Measurements from ENCODE around the gene VAV2.
A peak's percentile ranks its signal among the peaks of the same experiment; 100 is the strongest.

Gene VAV2

GRCh38 chr9:133935328-133936005 is 56.7 kb downstream of the VAV2 start:
- Histone ChIP-seq H3K36me3 (ENCODE audit: insufficient read depth, low read length) (peaks cover 14% of the 10 kb centered on the region), H3K4me1 (ENCODE audit: insufficient read depth, low read length) (no peaks in the 10 kb centered on the region), H3K9me3 (ENCODE audit: insufficient read depth, low read depth, low read length) (no peaks in the 10 kb centered on the region), H3K27ac (ENCODE audit: low read depth, low read length) (peak overlapping the region; percentile 18; the same call in 1 of the 2 replicates), H3K4me3 (ENCODE audit: low read length) (no peak overlapping the region), H3K9ac (ENCODE audit: low read depth, low read length) (no peak overlapping the region), H3K27me3 (ENCODE audit: insufficient read depth, low read length) (no peaks in the 10 kb centered on the region)
- 93% methylated on average over 27 of the region's 27 CpGs for WGBS

- H3K9ac ChIP-seq (ENCODE audit: low read depth, low read length): no peak overlapping the region
- no peaks in the 10 kb centered on the region for H3K27me3 ChIP-seq (ENCODE audit: insufficient read depth, low read length)
- no peak overlapping the region for H3K4me3 ChIP-seq (ENCODE audit: low read length)
- H3K9me3 ChIP-seq (ENCODE audit: insufficient read depth, low read depth, low read length): no peaks in the 10 kb centered on the region
- 95% methylated on average over 18 of the region's 19 CpGs for WGBS
- H3K27ac ChIP-seq (ENCODE audit: low read depth, low read length): no peak overlapping the region
- H3K4me1 ChIP-seq (ENCODE audit: insufficient read depth, low read length): no peaks in the 10 kb centered on the region
- H3K36me3 ChIP-seq (ENCODE audit: insufficient read depth, low read length): peaks cover 14% of the 10 kb centered on the region
These were observed 57.5 kb downstream of the VAV2 start for GRCh38 chr9:133934482-133935232.

DNA sequence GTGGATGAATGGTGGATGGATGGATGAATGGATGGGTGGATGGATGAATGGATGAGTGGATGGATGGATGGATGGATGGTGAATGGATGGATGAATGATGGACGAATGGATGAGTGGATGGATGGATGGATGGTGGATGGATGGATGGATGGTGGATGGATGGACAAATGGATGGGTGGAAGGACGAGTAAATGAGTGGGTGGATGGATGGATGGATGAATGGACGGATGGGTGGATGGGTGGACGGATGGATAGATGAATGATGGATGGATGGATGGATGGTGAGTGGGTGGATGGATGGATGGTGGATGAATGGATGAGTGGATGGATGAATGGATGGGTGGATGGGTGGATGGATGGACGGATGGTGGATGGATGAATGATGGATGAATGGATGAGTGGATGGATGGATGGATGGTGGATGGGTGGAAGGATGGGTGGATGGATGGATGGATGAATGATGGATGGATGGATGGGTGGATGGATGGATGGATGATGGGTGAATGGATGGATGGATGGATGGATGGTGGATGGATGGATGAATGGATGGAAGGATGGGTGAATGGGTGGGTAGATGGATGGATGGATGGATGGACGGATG is 58.6 kb downstream of the VAV2 start:
- H3K4me1 ChIP-seq (ENCODE audit: insufficient read depth, low read length): no peaks in the 10 kb centered on the region
- no peaks in the 10 kb centered on the region for H3K27me3 ChIP-seq (ENCODE audit: insufficient read depth, low read length)
- no peak overlapping the region for H3K9ac ChIP-seq (ENCODE audit: low read depth, low read length)
- no peak overlapping the region for H3K27ac ChIP-seq (ENCODE audit: low read depth, low read length)
- no peaks in the 10 kb centered on the region for H3K9me3 ChIP-seq (ENCODE audit: insufficient read depth, low read depth, low read length)
- 77% methylated on average over 6 of the region's 6 CpGs for WGBS
- no peak overlapping the region for H3K4me3 ChIP-seq (ENCODE audit: low read length)
- H3K36me3 ChIP-seq (ENCODE audit: insufficient read depth, low read length): peaks cover 14% of the 10 kb centered on the region

DNA sequence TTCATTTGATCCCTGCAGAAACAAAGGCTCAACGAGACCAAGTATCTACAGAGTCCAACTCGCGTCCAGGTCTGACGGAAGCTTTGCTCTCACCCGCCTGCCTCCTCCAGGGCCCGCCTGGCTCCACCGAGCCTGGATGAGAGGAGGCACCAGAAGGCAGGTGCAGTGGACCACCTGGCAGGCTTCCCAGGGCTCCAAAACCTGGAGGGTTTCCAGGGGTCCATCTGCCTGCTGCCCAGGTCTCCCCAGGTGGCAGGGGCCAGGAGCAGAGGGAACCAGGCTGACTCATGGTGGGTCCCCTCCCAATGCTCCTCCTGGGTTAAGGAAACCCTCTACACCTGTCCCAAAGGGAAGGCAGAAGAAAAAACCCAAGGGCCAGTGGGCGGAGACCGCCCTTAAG is 59.5 kb downstream of the VAV2 start:
- Histone ChIP-seq H3K27me3 (ENCODE audit: insufficient read depth, low read length) (no peaks in the 10 kb centered on the region), H3K36me3 (ENCODE audit: insufficient read depth, low read length) (peaks cover 14% of the 10 kb centered on the region), H3K9ac (ENCODE audit: low read depth, low read length) (no peak overlapping the region), H3K4me1 (ENCODE audit: insufficient read depth, low read length) (no peaks in the 10 kb centered on the region), H3K9me3 (ENCODE audit: insufficient read depth, low read depth, low read length) (no peaks in the 10 kb centered on the region), H3K27ac (ENCODE audit: low read depth, low read length) (no peak overlapping the region), H3K4me3 (ENCODE audit: low read length) (no peak overlapping the region)
- 83% methylated on average over 8 of the region's 9 CpGs for WGBS

- no peak overlapping the region for H3K27ac ChIP-seq (ENCODE audit: low read depth, low read length)
- peaks cover 10% of the 10 kb centered on the region for H3K36me3 ChIP-seq (ENCODE audit: insufficient read depth, low read length)
- no peaks in the 10 kb centered on the region for H3K4me1 ChIP-seq (ENCODE audit: insufficient read depth, low read length)
- 95% methylated on average over 15 of the region's 15 CpGs for WGBS
- H3K9me3 ChIP-seq (ENCODE audit: insufficient read depth, low read depth, low read length): no peaks in the 10 kb centered on the region
- H3K27me3 ChIP-seq (ENCODE audit: insufficient read depth, low read length): no peaks in the 10 kb centered on the region
- H3K4me3 ChIP-seq (ENCODE audit: low read length): no peak overlapping the region
- no peak overlapping the region for H3K9ac ChIP-seq (ENCODE audit: low read depth, low read length)
These were observed 59.9 kb downstream of the VAV2 start for GRCh38 chr9:133932181-133932580.

GRCh38 chr9:133930682-133931485 is 61.2 kb downstream of the VAV2 start:
- Histone ChIP-seq H3K9me3 (ENCODE audit: insufficient read depth, low read depth, low read length) (no peaks in the 10 kb centered on the region), H3K27me3 (ENCODE audit: insufficient read depth, low read length) (no peaks in the 10 kb centered on the region), H3K4me3 (ENCODE audit: low read length) (no peak overlapping the region), H3K4me1 (ENCODE audit: insufficient read depth, low read length) (no peaks in the 10 kb centered on the region), H3K36me3 (ENCODE audit: insufficient read depth, low read length) (peaks cover 6% of the 10 kb centered on the region; the same call in 1 of the 2 replicates), H3K9ac (ENCODE audit: low read depth, low read length) (no peak overlapping the region), H3K27ac (ENCODE audit: low read depth, low read length) (no peak overlapping the region)
- 88% methylated on average over 23 of the region's 23 CpGs for WGBS

DNA sequence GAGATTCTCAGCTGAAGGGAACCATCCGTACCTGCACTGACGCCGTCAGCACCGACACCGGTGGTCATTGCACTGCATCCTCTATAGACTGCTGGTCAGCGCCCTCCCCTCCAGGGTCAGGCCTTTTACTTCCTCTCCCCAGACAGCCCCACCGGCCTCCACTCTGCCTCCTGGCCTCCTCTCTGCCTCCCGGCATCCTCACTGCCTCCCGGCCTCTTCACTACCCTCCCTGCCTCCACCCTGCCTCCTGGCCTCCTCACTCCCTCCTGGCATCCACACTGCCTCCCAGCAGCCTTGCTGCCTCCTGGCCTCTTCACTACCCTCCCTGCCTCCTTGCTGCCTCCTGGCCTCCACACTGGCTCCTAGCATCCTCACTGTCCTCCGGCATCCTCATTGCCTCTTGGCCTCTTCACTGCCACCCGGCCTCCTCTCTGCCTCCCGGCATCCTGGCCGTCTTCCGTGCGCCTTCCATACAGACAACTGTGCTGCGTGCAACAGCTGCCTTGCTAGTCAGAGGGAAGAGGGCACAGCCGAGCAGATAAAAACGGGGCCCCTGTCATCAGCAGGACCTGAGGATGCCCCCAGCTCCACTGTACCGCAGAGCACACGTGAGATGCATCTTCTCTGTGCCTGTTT is 62.0 kb downstream of the VAV2 start:
- Histone ChIP-seq H3K27me3 (ENCODE audit: insufficient read depth, low read length) (no peaks in the 10 kb centered on the region), H3K4me1 (ENCODE audit: insufficient read depth, low read length) (no peaks in the 10 kb centered on the region), H3K27ac (ENCODE audit: low read depth, low read length) (no peak overlapping the region), H3K36me3 (ENCODE audit: insufficient read depth, low read length) (peaks cover 6% of the 10 kb centered on the region; the same call in 1 of the 2 replicates), H3K9ac (ENCODE audit: low read depth, low read length) (no peak overlapping the region), H3K9me3 (ENCODE audit: insufficient read depth, low read depth, low read length) (no peaks in the 10 kb centered on the region), H3K4me3 (ENCODE audit: low read length) (no peak overlapping the region)
- 74% methylated on average over 20 of the region's 20 CpGs for WGBS

GRCh38 chr9:133929599-133929998 is 62.5 kb downstream of the VAV2 start:
- WGBS: 84% methylated on average over 10 of the region's 10 CpGs
- H3K9me3 ChIP-seq (ENCODE audit: insufficient read depth, low read depth, low read length): no peaks in the 10 kb centered on the region
- H3K27me3 ChIP-seq (ENCODE audit: insufficient read depth, low read length): no peaks in the 10 kb centered on the region
- peaks cover 6% of the 10 kb centered on the region; the same call in 1 of the 2 replicates for H3K36me3 ChIP-seq (ENCODE audit: insufficient read depth, low read length)
- H3K9ac ChIP-seq (ENCODE audit: low read depth, low read length): no peak overlapping the region
- no peak overlapping the region for H3K4me3 ChIP-seq (ENCODE audit: low read length)
- H3K4me1 ChIP-seq (ENCODE audit: insufficient read depth, low read length): no peaks in the 10 kb centered on the region
- H3K27ac ChIP-seq (ENCODE audit: low read depth, low read length): no peak overlapping the region

DNA sequence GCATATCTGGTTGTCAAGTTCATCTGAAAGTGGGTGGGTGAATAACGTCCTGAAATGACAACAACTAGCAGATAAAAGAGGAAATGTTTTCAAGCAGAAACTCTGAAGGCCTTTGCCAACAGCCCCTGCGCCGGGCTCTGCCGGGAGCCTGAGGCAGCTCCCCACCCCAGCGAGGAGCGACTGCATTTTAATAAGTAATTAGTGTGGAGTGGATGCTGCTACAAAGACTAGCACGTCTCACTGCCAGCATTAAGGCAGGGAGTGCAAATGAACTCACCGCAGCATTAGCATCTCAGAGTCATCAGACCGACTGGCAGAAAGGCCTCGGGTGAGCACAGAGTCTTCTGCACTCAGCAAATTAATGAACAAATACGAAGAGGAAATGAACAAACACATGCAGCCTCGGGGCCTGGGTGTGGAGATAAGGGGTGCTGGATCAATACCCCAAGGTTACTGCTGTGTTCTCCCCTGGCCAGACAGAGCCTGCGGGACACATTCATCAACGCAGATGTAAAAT is 63.8 kb downstream of the VAV2 start:
- no peaks in the 10 kb centered on the region for H3K9me3 ChIP-seq (ENCODE audit: insufficient read depth, low read depth, low read length)
- H3K27ac ChIP-seq (ENCODE audit: low read depth, low read length): no peak overlapping the region
- WGBS: 91% methylated on average over 14 of the region's 14 CpGs
- no peaks in the 10 kb centered on the region; the same call in 1 of the 2 replicates for H3K36me3 ChIP-seq (ENCODE audit: insufficient read depth, low read length)
- H3K9ac ChIP-seq (ENCODE audit: low read depth, low read length): no peak overlapping the region
- no peak overlapping the region for H3K4me3 ChIP-seq (ENCODE audit: low read length)
- no peaks in the 10 kb centered on the region for H3K4me1 ChIP-seq (ENCODE audit: insufficient read depth, low read length)
- no peaks in the 10 kb centered on the region for H3K27me3 ChIP-seq (ENCODE audit: insufficient read depth, low read length)

- no peaks in the 10 kb centered on the region for H3K27me3 ChIP-seq (ENCODE audit: insufficient read depth, low read length)
- no peak overlapping the region for H3K4me3 ChIP-seq (ENCODE audit: low read length)
- H3K9ac ChIP-seq (ENCODE audit: low read depth, low read length): no peak overlapping the region
- H3K27ac ChIP-seq (ENCODE audit: low read depth, low read length): no peak overlapping the region
- WGBS: 86% methylated on average over 6 of the region's 6 CpGs
- H3K36me3 ChIP-seq (ENCODE audit: insufficient read depth, low read length): no peaks in the 10 kb centered on the region
- H3K9me3 ChIP-seq (ENCODE audit: insufficient read depth, low read depth, low read length): no peaks in the 10 kb centered on the region
- H3K4me1 ChIP-seq (ENCODE audit: insufficient read depth, low read length): no peaks in the 10 kb centered on the region
These were observed 65.1 kb downstream of the VAV2 start for GRCh38 chr9:133927041-133927440.

Data from HUES64 (cell line).